HepG2 (cell line): ENCODE results near the gene HINT2. TPM values are rescaled to one million over a fixed set of nuclear protein-coding genes. Genes with fewer than 3 reads are reported as not detected.

ENCODE experiments used
- AGO2 ChIP-seq: fragments of 200-400 bp; formaldehyde crosslinking; optimal IDR thresholded peaks from 2 replicates; pipeline ENCODE3; 2017; ENCODE audit warnings: mild to moderate bottlenecking, low read depth, low read length, moderate library complexity
- HNRNPLL ChIP-seq: fragments of 200-400 bp; formaldehyde crosslinking; IDR thresholded peaks from 2 replicates; pipeline ENCODE4 v1.6.1; 2017; ENCODE audit warnings: mild to moderate bottlenecking, low read depth, low read length; ENCODE audit not compliant: poor library complexity, severe bottlenecking
- ISX ChIP-seq: sonication (generic); formaldehyde crosslinking; conservative IDR thresholded peaks from 2 replicates; pipeline ENCODE4 v1.5.0; 2020; ENCODE audit warnings: missing genetic modification reagents
- SALL1 ChIP-seq: sonication (generic); formaldehyde crosslinking; IDR thresholded peaks from 2 replicates; pipeline ENCODE4 v1.8.0; 2022; ENCODE audit warnings: mild to moderate bottlenecking, missing genetic modification reagents
- STAG1 ChIP-seq: sonication (generic); formaldehyde crosslinking; IDR thresholded peaks from 2 replicates; pipeline ENCODE4 v1.4.0; 2020; ENCODE audit warnings: missing genetic modification reagents
- WIZ ChIP-seq: sonication (generic); formaldehyde crosslinking; IDR thresholded peaks from 2 replicates; pipeline ENCODE4 v1.5.1; 2020; ENCODE audit warnings: mild to moderate bottlenecking, missing genetic modification reagents
- ZC3H13 ChIP-seq: sonication (generic); formaldehyde crosslinking; IDR thresholded peaks from 2 replicates; pipeline ENCODE4 v1.8.1; 2023; ENCODE audit warnings: mild to moderate bottlenecking, missing genetic modification reagents, moderate library complexity
- ZNF101 ChIP-seq: sonication (generic); formaldehyde crosslinking; IDR thresholded peaks from 2 replicates; pipeline ENCODE4 v1.4.0; 2020; ENCODE audit warnings: mild to moderate bottlenecking, low read depth, missing genetic modification reagents, borderline replicate concordance
- ZNF17 ChIP-seq: sonication (generic); formaldehyde crosslinking; IDR thresholded peaks from 2 replicates; pipeline ENCODE4 v1.5.0; 2020; ENCODE audit warnings: mild to moderate bottlenecking, missing genetic modification reagents
- ZNF3 ChIP-seq: IDR thresholded peaks from 2 replicates; pipeline ENCODE4 v1.7.0; 2017; ENCODE audit warnings: inconsistent platforms
- polyA plus RNA-seq, 8 experiments: library from polyadenylated mRNA; depleted of rRNA in 3 of 8; stranded (reverse) in 7 of 8; unstranded in 1 of 8; fragments of >200 nt; fragmentation: Illumina TruSeq in 4 of 8; extraction: Trizol in 4 of 8; gene quantifications; 2 replicates each; pipeline versions ENCODE4 v1.2.1 to v1.2.3, GENCODE V29; 2011 to 2016; ENCODE audit warnings: low read depth in 4 of 8, missing spikeins in 1 of 8, mixed read lengths in 1 of 8; ENCODE audit not compliant: insufficient read depth in 1 of 8
- total RNA-seq, 5 experiments: library from RNA; depleted of rRNA; stranded (reverse); fragments of >200 nt; fragmentation: Illumina TruSeq; extraction: Trizol; gene quantifications; 2 replicates each; pipeline ENCODE4 v1.2.3, GENCODE V29; 2016; ENCODE audit warnings: low read depth in 1 of 5
- TF ChIP-seq, protein P1 (sequence below): IDR thresholded peaks from 2 replicates; pipeline ENCODE4 v1.6.1; 2016
- TF ChIP-seq, protein P2 (sequence below): IDR thresholded peaks from 2 replicates; pipeline ENCODE4 v1.6.1; 2016; ENCODE audit warnings: mild to moderate bottlenecking, missing biosample characterization, missing genetic modification reagents
- TF ChIP-seq, protein P3 (sequence below): sonication (generic); formaldehyde crosslinking; IDR thresholded peaks from 2 replicates; pipeline ENCODE4 v1.5.0; 2020; ENCODE audit warnings: missing genetic modification reagents
- TF ChIP-seq, protein P4 (sequence below): sonication (generic); formaldehyde crosslinking; IDR thresholded peaks from 2 replicates; pipeline ENCODE4 v1.9.0; 2022; ENCODE audit warnings: missing genetic modification reagents, mild to moderate bottlenecking, borderline replicate concordance
- TF ChIP-seq, protein P5 (sequence below): sonication (generic); formaldehyde crosslinking; IDR thresholded peaks from 2 replicates; pipeline ENCODE4 v1.5.0; 2020; ENCODE audit warnings: mild to moderate bottlenecking, missing genetic modification reagents, borderline replicate concordance

HINT2 gene
- total and polyA plus RNA-seq, 2 of the 13 experiments (the other 11 are each of a cell fraction or from before 2014, with no cell fraction given) = 37.9 to 56.2 TPM

DNA sequence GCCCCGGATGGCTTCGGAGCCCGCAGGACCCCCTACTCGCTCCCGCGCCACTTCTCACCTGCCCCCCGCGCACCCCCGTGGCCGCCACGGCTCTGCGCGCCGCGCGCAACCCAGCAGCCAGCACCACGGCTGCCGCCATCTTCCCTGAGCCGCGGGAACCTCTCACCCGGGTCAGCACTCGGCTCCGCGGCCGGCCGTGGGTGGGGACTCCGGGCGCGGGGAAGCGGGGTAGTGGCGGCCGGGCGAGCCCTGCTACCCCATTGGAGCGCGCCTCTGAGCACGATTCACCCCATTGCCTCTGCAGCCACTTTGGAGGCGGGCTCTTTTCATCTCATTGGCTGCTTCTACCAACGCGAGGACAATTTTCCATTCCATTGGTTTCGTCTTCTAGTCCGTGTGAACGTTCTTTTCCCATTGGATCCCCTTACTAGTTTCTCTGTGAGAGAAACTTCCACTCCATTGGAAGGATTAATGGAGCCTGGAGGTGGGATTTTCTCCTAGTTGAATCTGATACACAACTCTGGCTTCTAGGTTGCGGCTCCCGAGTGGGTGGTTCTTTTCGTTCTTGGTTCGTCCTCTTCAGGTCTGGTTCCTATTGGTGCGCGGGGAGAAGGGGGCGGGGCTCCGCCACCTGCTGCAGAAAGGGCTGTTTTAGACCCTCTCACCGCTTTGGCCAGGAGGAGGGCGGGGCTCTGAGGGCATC, at the start of gene HINT2 (continued):
- TF ChIP-seq AGO2 (peak; percentile 89), STAG1 (no peak), ZNF17 (CRISPR knock-in tag) (no peak), ZNF101 (CRISPR knock-in tag) (no peak), ISX (CRISPR knock-in tag) (no peak; the same call in 1 of the 2 replicates), WIZ (no peak), SALL1 (CRISPR knock-in tag) (0 out of 2 replicates have a peak, but pooled peaks have one; percentile 42), ZNF3 (CRISPR knock-in tag) (peak; percentile 5; the same call in 1 of the 2 replicates), ZC3H13 (CRISPR knock-in tag) (peak; percentile 79; the same call in 1 of the 2 replicates), HNRNPLL (peak; percentile 54)
- TF ChIP-seq, protein P1, sequence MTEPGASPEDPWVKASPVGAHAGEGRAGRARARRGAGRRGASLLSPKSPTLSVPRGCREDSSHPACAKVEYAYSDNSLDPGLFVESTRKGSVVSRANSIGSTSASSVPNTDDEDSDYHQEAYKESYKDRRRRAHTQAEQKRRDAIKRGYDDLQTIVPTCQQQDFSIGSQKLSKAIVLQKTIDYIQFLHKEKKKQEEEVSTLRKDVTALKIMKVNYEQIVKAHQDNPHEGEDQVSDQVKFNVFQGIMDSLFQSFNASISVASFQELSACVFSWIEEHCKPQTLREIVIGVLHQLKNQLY (CRISPR knock-in tag) = no peak
- TF ChIP-seq, protein P2, sequence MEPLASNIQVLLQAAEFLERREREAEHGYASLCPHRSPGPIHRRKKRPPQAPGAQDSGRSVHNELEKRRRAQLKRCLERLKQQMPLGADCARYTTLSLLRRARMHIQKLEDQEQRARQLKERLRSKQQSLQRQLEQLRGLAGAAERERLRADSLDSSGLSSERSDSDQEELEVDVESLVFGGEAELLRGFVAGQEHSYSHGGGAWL (CRISPR knock-in tag) = peak; percentile 46; the same call in 1 of the 2 replicates
- TF ChIP-seq, protein P3, sequence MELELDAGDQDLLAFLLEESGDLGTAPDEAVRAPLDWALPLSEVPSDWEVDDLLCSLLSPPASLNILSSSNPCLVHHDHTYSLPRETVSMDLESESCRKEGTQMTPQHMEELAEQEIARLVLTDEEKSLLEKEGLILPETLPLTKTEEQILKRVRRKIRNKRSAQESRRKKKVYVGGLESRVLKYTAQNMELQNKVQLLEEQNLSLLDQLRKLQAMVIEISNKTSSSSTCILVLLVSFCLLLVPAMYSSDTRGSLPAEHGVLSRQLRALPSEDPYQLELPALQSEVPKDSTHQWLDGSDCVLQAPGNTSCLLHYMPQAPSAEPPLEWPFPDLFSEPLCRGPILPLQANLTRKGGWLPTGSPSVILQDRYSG (CRISPR knock-in tag) = no peak; the same call in 1 of the 2 replicates
- TF ChIP-seq, protein P4, sequence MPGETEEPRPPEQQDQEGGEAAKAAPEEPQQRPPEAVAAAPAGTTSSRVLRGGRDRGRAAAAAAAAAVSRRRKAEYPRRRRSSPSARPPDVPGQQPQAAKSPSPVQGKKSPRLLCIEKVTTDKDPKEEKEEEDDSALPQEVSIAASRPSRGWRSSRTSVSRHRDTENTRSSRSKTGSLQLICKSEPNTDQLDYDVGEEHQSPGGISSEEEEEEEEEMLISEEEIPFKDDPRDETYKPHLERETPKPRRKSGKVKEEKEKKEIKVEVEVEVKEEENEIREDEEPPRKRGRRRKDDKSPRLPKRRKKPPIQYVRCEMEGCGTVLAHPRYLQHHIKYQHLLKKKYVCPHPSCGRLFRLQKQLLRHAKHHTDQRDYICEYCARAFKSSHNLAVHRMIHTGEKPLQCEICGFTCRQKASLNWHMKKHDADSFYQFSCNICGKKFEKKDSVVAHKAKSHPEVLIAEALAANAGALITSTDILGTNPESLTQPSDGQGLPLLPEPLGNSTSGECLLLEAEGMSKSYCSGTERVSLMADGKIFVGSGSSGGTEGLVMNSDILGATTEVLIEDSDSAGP (CRISPR knock-in tag) = peak; percentile 84; the same call in 1 of the 2 replicates
- TF ChIP-seq, protein P5, sequence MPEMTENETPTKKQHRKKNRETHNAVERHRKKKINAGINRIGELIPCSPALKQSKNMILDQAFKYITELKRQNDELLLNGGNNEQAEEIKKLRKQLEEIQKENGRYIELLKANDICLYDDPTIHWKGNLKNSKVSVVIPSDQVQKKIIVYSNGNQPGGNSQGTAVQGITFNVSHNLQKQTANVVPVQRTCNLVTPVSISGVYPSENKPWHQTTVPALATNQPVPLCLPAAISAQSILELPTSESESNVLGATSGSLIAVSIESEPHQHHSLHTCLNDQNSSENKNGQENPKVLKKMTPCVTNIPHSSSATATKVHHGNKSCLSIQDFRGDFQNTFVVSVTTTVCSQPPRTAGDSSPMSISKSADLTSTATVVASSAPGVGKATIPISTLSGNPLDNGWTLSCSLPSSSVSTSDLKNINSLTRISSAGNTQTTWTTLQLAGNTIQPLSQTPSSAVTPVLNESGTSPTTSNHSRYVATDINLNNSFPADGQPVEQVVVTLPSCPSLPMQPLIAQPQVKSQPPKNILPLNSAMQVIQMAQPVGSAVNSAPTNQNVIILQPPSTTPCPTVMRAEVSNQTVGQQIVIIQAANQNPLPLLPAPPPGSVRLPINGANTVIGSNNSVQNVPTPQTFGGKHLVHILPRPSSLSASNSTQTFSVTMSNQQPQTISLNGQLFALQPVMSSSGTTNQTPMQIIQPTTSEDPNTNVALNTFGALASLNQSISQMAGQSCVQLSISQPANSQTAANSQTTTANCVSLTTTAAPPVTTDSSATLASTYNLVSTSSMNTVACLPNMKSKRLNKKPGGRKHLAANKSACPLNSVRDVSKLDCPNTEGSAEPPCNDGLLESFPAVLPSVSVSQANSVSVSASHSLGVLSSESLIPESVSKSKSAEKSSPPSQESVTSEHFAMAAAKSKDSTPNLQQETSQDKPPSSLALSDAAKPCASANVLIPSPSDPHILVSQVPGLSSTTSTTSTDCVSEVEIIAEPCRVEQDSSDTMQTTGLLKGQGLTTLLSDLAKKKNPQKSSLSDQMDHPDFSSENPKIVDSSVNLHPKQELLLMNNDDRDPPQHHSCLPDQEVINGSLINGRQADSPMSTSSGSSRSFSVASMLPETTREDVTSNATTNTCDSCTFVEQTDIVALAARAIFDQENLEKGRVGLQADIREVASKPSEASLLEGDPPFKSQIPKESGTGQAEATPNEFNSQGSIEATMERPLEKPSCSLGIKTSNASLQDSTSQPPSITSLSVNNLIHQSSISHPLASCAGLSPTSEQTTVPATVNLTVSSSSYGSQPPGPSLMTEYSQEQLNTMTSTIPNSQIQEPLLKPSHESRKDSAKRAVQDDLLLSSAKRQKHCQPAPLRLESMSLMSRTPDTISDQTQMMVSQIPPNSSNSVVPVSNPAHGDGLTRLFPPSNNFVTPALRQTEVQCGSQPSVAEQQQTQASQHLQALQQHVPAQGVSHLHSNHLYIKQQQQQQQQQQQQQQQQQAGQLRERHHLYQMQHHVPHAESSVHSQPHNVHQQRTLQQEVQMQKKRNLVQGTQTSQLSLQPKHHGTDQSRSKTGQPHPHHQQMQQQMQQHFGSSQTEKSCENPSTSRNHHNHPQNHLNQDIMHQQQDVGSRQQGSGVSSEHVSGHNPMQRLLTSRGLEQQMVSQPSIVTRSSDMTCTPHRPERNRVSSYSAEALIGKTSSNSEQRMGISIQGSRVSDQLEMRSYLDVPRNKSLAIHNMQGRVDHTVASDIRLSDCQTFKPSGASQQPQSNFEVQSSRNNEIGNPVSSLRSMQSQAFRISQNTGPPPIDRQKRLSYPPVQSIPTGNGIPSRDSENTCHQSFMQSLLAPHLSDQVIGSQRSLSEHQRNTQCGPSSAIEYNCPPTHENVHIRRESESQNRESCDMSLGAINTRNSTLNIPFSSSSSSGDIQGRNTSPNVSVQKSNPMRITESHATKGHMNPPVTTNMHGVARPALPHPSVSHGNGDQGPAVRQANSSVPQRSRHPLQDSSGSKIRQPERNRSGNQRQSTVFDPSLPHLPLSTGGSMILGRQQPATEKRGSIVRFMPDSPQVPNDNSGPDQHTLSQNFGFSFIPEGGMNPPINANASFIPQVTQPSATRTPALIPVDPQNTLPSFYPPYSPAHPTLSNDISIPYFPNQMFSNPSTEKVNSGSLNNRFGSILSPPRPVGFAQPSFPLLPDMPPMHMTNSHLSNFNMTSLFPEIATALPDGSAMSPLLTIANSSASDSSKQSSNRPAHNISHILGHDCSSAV (CRISPR knock-in tag) = no peak
